Measurements from ENCODE around the gene CDA. TPM values are rescaled to one million over a fixed set of nuclear protein-coding genes. Genes with fewer than 3 reads are reported as not detected.

The CDA gene
- polyA plus RNA-seq, 1 of the 3 experiments (the other 2 are of a cell fraction), result 0.12 TPM

GRCh38 chr1:20645414-20645813 lies 56.5 kb downstream of the CDA start (continued):
- TF ChIP-seq, protein P1, sequence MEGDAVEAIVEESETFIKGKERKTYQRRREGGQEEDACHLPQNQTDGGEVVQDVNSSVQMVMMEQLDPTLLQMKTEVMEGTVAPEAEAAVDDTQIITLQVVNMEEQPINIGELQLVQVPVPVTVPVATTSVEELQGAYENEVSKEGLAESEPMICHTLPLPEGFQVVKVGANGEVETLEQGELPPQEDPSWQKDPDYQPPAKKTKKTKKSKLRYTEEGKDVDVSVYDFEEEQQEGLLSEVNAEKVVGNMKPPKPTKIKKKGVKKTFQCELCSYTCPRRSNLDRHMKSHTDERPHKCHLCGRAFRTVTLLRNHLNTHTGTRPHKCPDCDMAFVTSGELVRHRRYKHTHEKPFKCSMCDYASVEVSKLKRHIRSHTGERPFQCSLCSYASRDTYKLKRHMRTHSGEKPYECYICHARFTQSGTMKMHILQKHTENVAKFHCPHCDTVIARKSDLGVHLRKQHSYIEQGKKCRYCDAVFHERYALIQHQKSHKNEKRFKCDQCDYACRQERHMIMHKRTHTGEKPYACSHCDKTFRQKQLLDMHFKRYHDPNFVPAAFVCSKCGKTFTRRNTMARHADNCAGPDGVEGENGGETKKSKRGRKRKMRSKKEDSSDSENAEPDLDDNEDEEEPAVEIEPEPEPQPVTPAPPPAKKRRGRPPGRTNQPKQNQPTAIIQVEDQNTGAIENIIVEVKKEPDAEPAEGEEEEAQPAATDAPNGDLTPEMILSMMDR (IDR thresholded peaks at IDR 0.05), result no peak
- TF ChIP-seq RXRA (IDR thresholded peaks at IDR 0.05; ENCODE audit: borderline replicate concordance, low read depth), result no peak
- no peak for TF ChIP-seq REST (IDR thresholded peaks at IDR 0.05; ENCODE audit: low read depth, low read length)
- no peak for TF ChIP-seq SMC3 (IDR thresholded peaks at IDR 0.05; ENCODE audit: low read depth, low read length)
- no peak for TF ChIP-seq EP300 (IDR thresholded peaks at IDR 0.05; ENCODE audit: borderline replicate concordance in 1 of 2, low read depth in 1 of 2, low read length in 1 of 2)

GRCh38 chr1:20648438-20648837 lies 59.5 kb downstream of the CDA start:
- no peak overlapping the region for H2AFZ ChIP-seq (ENCODE audit: low read depth)
- no peak for DNase-seq
- 95% methylated on average over 12 of the region's 13 CpGs for WGBS (ENCODE audit: low lambda C conversion rate)
- TF ChIP-seq TAF1 (IDR thresholded peaks at IDR 0.05; ENCODE audit: borderline replicate concordance, low read depth, low read length) (no peak), CHD2 (IDR thresholded peaks at IDR 0.05; ENCODE audit: low read length, partially characterized antibody) (no peak), GABPA (IDR thresholded peaks at IDR 0.05; ENCODE audit: low read depth) (no peak), POLR2AphosphoS5 (IDR thresholded peaks at IDR 0.05; ENCODE audit: low read depth, low read length) (no peak), REST (IDR thresholded peaks at IDR 0.05; ENCODE audit: low read depth, low read length) (no peak), ELF1 (IDR thresholded peaks at IDR 0.05) (no peak), YY1 (IDR thresholded peaks at IDR 0.05; ENCODE audit: low read depth) (no peak), MEF2A (IDR thresholded peaks at IDR 0.05; ENCODE audit: borderline replicate concordance, low read depth) (no peak), SMC3 (IDR thresholded peaks at IDR 0.05; ENCODE audit: low read depth, low read length) (no peak), FOXM1 (IDR thresholded peaks at IDR 0.05; ENCODE audit: low read depth) (no peak)
- H3K4me3 ChIP-seq (ENCODE audit: low read depth in 2 of 2, low read length in 1 of 2), result no peak overlapping the region
- POLR2A ChIA-PET, result interaction anchor here (0.6 kb wide), 1 partner anchor 141 kb away, joined by 3 read pairs; the partner anchor contains the start of gene MUL1
- H3K4me1 ChIP-seq (ENCODE audit: control insufficient read depth in 1 of 2, insufficient read depth in 2 of 2, low read depth in 1 of 2, low read length in 1 of 2), result no peaks in the 10 kb centered on the region
- no peaks in the 10 kb centered on the region for H3K9me2 ChIP-seq
- CTCF ChIA-PET, result interaction anchor here (4.7 kb wide), 1 partner anchor 15 kb away, joined by 21 read pairs; the partner anchor contains the start of gene PINK1
- no peak overlapping the region for H3K27ac ChIP-seq (ENCODE audit: low read depth in 2 of 2, low read length in 1 of 2)
- no peaks in the 10 kb centered on the region for H3K79me2 ChIP-seq (ENCODE audit: insufficient read depth)
- peaks cover 8% of the 10 kb centered on the region for H3F3A ChIP-seq (replicated peaks; ENCODE audit: insufficient read depth)
- H3K36me3 ChIP-seq (replicated peaks in 1 of 2; ENCODE audit: control insufficient read depth in 1 of 2, insufficient read depth in 2 of 2, low read length in 1 of 2), result peaks cover 34 to 55% of the 10 kb centered on the region in 2 experiments
- no peaks in the 10 kb centered on the region for H4K20me1 ChIP-seq (ENCODE audit: insufficient read depth)
- H3K4me2 ChIP-seq, result no peak overlapping the region
- no peak overlapping the region for H3K9ac ChIP-seq
- H3K9me3 ChIP-seq, result no peaks in the 10 kb centered on the region
- no peaks in the 10 kb centered on the region for H3K27me3 ChIP-seq (ENCODE audit: insufficient read depth)
